Testis (tissue), 3 donors: ENCODE data around the gene PRR30. TPM values are rescaled to one million over a fixed set of nuclear protein-coding genes. Genes with fewer than 3 reads are reported as not detected.
A peak's percentile ranks its signal among the peaks of the same experiment; 100 is the strongest.

Experiments
- DNase-seq: peaks from one replicate; pipeline ENCODE4 v3.0.0-alpha.2; 2019
- H3K27ac ChIP-seq, 2 donors: fragments of 200-600 bp; sonication (generic); one replicate each; pipeline ENCODE4 v1.5.1; 2019
- H3K27me3 ChIP-seq: fragments of 200-600 bp; sonication (generic); one replicate; pipeline ENCODE4 v1.5.1; 2019
- H3K36me3 ChIP-seq: fragments of 200-600 bp; sonication (generic); one replicate; pipeline ENCODE4 v1.5.1; 2017; ENCODE audit warnings: low read depth; ENCODE audit errors: missing control alignments
- H3K4me1 ChIP-seq: fragments of 200-600 bp; sonication (generic); one replicate; pipeline ENCODE4 v1.5.1; 2019
- H3K4me3 ChIP-seq, 2 donors: fragments of 200-600 bp; sonication (generic); one replicate each; pipeline ENCODE4 v1.5.1; 2017 to 2019
- H3K9me3 ChIP-seq: fragments of 200-600 bp; sonication (generic); one replicate; pipeline ENCODE4 v1.5.1; 2017
- POLR2A ChIP-seq: fragments of 450-650 bp; IDR thresholded peaks from one replicate; pipeline ENCODE4 v1.6.1; 2017; ENCODE audit warnings: antibody characterized with exemption, mild to moderate bottlenecking, moderate library complexity
- WGBS, 2 donors: methylation state at CpG; one replicate each; pipeline ENCODE4 v1.1.5; 2018; 5-methylcytosine and 5-hydroxymethylcytosine counted together
- intact Hi-C: fragments of 100-400 bp; cut with DNase I; formaldehyde crosslinking; loops from one replicate; pipeline ENCODE4 v1.15.1; 2023; ENCODE audit warnings: low total_unique reads
- polyA plus RNA-seq: library from polyadenylated mRNA; stranded (reverse); fragments of 350-450 nt; fragmentation: Illumina TruSeq; extraction: RNeasy Lipid Tissue Mini Kit (QIAGEN cat#74804); gene quantifications from one replicate; pipeline ENCODE4 v1.2.3, GENCODE V29; 2014; ENCODE audit warnings: low read depth, low replicate concordance; ENCODE audit not compliant: insufficient read depth
- total RNA-seq, 2 donors: library from RNA; depleted of rRNA; stranded (reverse); fragments of >200 nt; gene quantifications; one replicate each; pipeline ENCODE4 v1.2.3, GENCODE V29; 2016
- TF ChIP-seq, protein P1 (sequence below), 3 experiments: fragments of 450-650 bp in 2 of 3; fragments of 200-600 bp in 1 of 3; sonication (generic) in 1 of 3; IDR thresholded peaks; one replicate each; pipeline ENCODE4 v1.5.1; 2016 to 2019; ENCODE audit warnings: antibody characterized with exemption in 3 of 3, mild to moderate bottlenecking in 2 of 3, moderate library complexity in 1 of 3

The PRR30 gene
- total and polyA plus RNA-seq, 3 donors from 2014 or later, result 12.8 to 153 (median 55.4) TPM

DNA sequence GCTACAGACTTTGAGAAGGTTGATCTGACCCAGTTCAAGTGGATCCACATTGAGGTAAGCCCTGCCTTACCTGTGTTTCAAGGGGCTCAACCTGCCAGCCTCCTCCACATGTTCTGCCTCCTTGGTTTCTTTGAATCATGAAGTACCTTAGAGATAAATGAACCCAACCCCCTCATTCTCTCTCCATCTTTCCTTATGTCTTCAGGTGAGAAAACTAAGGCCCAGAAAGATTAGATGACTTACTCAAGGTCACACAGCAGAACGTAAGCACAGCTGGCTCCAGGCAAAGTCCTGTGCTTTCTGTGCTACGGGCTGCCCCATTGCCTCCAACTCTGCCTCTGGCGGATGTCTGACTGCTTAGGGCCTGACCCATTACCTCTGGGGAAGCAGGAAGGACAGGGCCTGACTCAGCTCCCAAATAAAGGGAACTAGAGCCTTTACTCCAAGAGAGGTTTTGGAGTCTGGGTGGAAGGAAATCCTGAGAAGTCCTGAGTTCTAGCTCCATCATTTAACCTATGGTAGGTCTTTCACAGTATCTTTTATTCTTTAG, 42.4 kb downstream of the PRR30 start:
- TF ChIP-seq, protein P1, sequence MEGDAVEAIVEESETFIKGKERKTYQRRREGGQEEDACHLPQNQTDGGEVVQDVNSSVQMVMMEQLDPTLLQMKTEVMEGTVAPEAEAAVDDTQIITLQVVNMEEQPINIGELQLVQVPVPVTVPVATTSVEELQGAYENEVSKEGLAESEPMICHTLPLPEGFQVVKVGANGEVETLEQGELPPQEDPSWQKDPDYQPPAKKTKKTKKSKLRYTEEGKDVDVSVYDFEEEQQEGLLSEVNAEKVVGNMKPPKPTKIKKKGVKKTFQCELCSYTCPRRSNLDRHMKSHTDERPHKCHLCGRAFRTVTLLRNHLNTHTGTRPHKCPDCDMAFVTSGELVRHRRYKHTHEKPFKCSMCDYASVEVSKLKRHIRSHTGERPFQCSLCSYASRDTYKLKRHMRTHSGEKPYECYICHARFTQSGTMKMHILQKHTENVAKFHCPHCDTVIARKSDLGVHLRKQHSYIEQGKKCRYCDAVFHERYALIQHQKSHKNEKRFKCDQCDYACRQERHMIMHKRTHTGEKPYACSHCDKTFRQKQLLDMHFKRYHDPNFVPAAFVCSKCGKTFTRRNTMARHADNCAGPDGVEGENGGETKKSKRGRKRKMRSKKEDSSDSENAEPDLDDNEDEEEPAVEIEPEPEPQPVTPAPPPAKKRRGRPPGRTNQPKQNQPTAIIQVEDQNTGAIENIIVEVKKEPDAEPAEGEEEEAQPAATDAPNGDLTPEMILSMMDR (IDR thresholded peaks at IDR 0.05), result no peak
- TF ChIP-seq POLR2A, result no peak
- H3K9me3 ChIP-seq, result no peaks in the 10 kb centered on the region
- H3K4me1 ChIP-seq, result peaks cover 29% of the 10 kb centered on the region
- no peaks in the 10 kb centered on the region for H3K27me3 ChIP-seq
- H3K27ac ChIP-seq, result no peak overlapping the region
- H3K4me3 ChIP-seq, result no peak overlapping the region
- no peaks in the 10 kb centered on the region for H3K36me3 ChIP-seq
- intact Hi-C loops, result loop anchor here (10.0 kb wide), 1 partner anchor 208 kb away; the partner anchor contains the start of gene UCN
- 42 to 65% methylated on average over 3 of the region's 3 CpGs for WGBS, 2 donors
- DNase-seq, result no peak

DNA sequence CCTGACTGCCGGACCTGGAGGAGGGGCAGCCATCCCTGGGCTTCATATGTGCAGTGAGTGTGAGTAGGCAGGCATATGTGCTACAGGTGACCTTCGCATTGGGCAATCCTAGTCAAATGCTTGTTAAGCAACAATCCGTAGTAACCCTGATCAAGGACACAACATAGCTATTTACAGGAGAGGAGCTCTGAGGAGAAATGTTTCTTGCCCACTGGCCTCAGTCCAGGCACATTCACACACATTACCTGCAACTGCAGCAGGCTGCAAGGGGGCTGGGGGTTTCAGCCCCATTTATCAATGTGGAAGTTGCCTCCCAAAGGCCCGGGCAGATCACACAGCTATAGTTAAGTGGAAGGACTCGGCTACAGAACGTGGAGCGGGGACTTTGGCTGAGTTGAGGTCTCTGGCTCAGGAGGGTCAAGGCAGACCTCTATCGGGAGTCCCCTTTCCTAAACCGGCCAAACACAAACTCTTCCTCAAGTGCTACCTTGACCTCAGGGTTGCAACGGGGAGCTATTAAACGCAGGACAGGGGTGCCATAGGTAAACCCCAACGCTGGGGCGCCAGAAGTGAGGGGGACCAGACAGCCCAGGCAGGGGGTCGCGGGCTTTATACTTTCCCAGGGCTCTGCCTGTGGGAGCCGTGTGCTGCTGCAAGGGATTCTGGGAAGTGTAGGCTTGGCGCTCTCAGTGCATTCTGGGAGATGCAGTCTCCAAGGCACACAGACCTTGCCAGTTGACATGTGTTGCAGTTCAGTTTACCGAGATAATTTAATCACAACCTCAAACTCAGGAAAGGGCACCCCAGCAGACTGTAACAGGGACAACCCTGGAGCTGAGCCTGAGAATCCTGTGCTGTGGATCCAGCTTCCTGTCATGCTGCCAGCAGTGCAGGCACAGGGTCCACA, 43.2 kb downstream of the PRR30 start:
- peak overlapping the region in 1 of 2 donors; percentile 43 for H3K4me3 ChIP-seq

DNA sequence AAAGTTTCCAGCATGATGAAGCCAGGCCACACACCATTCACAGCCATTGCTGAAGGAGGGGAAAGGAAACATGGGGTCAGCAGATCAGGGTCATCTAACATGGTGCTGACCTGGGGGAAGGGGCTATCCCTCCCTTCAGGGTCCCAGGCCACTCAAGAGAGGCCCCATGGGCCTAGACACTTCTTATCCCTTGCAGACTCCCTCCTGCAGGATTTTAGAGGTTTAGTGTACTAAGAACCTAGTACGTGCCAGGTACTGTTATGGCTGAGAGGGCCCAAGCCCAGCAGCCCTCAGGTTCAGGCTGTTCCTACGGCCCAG, 43.8 kb downstream of the PRR30 start:
- no peak overlapping the region for H3K27ac ChIP-seq
- no peaks in the 10 kb centered on the region for H3K27me3 ChIP-seq
- no peak overlapping the region for H3K4me3 ChIP-seq
- no peaks in the 10 kb centered on the region for H3K36me3 ChIP-seq
- intact Hi-C loops, result loop anchor here (10.0 kb wide), 1 partner anchor 209 kb away; the partner anchor contains the start of gene UCN
- TF ChIP-seq, protein P1 (IDR thresholded peaks at IDR 0.05), result no peak
- no peak for TF ChIP-seq POLR2A
- H3K4me1 ChIP-seq, result peaks cover 29% of the 10 kb centered on the region
- no peaks in the 10 kb centered on the region for H3K9me3 ChIP-seq
- 46 to 70% methylated on average over 2 of the region's 2 CpGs for WGBS, 2 donors
- no peak for DNase-seq

More for the DNA sequence above, 43.2 kb downstream of the PRR30 start:
- no peak overlapping the region for H3K27ac ChIP-seq
- DNase-seq, result peak; percentile 86
- no peaks in the 10 kb centered on the region for H3K36me3 ChIP-seq
- 12% methylated on average over 14 to 18 of the region's 18 CpGs for WGBS, 2 donors
- intact Hi-C loops, result loop anchor here (10.0 kb wide), 1 partner anchor 209 kb away; the partner anchor contains the start of gene UCN
- TF ChIP-seq POLR2A, result no peak
- TF ChIP-seq, protein P1 (IDR thresholded peaks at IDR 0.05), result no peak
- H3K4me1 ChIP-seq, result peaks cover 29% of the 10 kb centered on the region
- no peaks in the 10 kb centered on the region for H3K27me3 ChIP-seq
- no peaks in the 10 kb centered on the region for H3K9me3 ChIP-seq

DNA sequence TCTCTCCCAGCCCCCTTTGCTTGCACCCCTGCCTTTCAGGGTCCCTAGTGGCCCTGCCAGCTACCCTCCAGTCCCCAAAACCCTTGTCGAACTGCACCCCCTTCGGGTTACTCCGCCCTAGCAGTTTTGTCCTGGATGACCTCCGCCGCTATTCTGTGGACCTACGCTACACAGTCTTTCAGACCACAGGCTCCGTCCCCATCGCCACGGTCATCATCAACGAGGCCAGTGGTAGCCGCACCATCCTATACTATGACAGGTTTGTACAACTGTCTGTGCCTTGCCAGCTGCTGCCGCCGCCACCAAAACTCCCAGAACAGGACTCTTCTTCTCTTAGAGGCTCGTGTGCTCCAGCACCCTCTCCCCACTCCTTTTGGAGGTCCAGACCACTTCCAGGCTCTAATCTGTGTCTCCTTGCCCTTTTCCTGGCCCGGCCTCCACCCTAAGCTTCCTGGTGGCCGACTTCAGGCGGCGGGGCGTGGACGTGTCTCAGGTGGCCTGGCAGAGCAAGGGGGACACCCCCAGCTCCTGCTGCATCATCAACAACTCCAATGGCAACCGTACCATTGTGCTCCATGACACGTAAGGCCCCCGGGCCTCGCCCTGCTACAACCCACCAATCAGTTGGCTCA, 44.7 kb downstream of the PRR30 start:
- H3K4me1 ChIP-seq, result peaks cover 29% of the 10 kb centered on the region
- intact Hi-C loops, result loop anchor here (10.0 kb wide), 1 partner anchor 210 kb away; the partner anchor contains the start of gene UCN
- DNase-seq, result no peak
- H3K4me3 ChIP-seq, result no peak overlapping the region
- no peaks in the 10 kb centered on the region for H3K27me3 ChIP-seq
- H3K36me3 ChIP-seq, result no peaks in the 10 kb centered on the region
- H3K27ac ChIP-seq, result no peak overlapping the region
- H3K9me3 ChIP-seq, result no peaks in the 10 kb centered on the region
- WGBS, 2 donors, result 95 to 96% methylated on average over 24 of the region's 24 CpGs
- TF ChIP-seq, protein P1 (IDR thresholded peaks at IDR 0.05), result no peak
- TF ChIP-seq POLR2A, result no peak
